ENCODE data around the gene PEX11B. TPM values are rescaled to one million over a fixed set of nuclear protein-coding genes. Genes with fewer than 3 reads are reported as not detected.

Gene PEX11B
- total RNA-seq, 1 donor from 2014 or later: 31.3 TPM

DNA sequence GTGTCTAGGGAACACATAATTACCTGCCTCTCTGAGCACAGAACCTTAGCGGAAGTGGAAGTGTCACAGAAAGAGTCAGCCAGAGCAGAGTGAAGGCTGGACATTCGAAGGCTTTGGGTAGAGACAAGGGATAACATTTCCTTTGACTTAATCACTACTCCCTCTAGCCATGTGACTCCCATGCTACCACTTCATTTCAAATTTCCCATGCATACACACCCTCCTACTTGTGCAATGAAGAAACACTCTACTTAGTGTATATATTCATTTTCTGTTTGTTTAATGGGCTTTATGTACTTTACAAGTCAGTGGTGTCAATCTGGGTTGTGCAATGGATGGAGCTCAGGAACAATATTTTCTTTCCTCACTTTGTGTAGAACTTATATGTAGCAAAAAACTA lies 39.8 kb downstream of the PEX11B start:
- intact Hi-C loops (cut with micrococcal nuclease): no loop called here

- intact Hi-C loops (cut with micrococcal nuclease): no loop called here
Observed at GRCh38 chr1:145877923-145878486, 40.5 kb downstream of the PEX11B start.

DNA sequence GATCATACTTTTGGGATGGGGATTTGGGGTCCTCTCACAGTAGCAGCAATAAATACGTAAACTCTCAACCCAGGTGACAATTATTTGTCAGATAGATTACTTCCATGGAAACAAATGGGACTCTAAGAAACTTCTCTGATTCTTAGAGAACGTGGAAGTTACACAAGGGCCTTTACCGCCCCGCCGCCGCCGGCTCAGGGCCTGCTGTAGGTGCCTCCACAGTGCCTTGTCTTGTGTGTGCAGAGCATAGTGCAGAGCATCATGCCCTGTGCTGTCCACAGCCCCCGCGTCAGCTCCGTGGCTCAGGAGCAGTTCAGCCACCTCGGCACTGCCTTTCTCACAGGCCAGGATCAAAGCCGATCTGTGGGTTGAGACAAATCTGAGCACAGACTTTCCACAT lies 43.9 kb downstream of the PEX11B start:
- intact Hi-C loops (cut with micrococcal nuclease): no loop called here

GRCh38 chr1:145871994-145872924 lies 46.3 kb downstream of the PEX11B start:
- intact Hi-C loops (cut with micrococcal nuclease): no loop called here

GRCh38 chr1:145868232-145868631 lies 50.3 kb downstream of the PEX11B start:
- intact Hi-C loops (cut with micrococcal nuclease): no loop called here

GRCh38 chr1:145863282-145864018 lies 55.1 kb downstream of the PEX11B start:
- intact Hi-C loops (cut with micrococcal nuclease): no loop called here

Other genes with a start within 250 kb of the PEX11B start
- gene PDZK1, start 211.3 kb downstream of the PEX11B start, total RNA-seq: 0.27 and 0.36 TPM in 2 replicates
- gene CD160, start 199.2 kb downstream of the PEX11B start, total RNA-seq: 0.25 TPM in 1 of 2 replicates, not detected in the other
- gene RNF115, start 94.6 kb downstream of the PEX11B start, total RNA-seq: 14.8 and 16.4 TPM in 2 replicates
- 33.0 and 35.2 TPM in 2 replicates for gene POLR3C, start 94.5 kb downstream of the PEX11B start, total RNA-seq
- 2.8 and 4.0 TPM in 2 replicates for gene NUDT17, start 73.1 kb downstream of the PEX11B start, total RNA-seq
- gene PIAS3, start 59.6 kb downstream of the PEX11B start, total RNA-seq: 20.5 and 21.3 TPM in 2 replicates
- 0.48 and 0.66 TPM in 2 replicates for gene ANKRD35, start 32.9 kb downstream of the PEX11B start, total RNA-seq
- 1.1 and 1.5 TPM in 2 replicates for gene ITGA10, start 8.7 kb downstream of the PEX11B start, total RNA-seq
- 199 and 205 TPM in 2 replicates for gene RBM8A, start 8.8 kb upstream of the PEX11B start, total RNA-seq
- 39.3 and 41.5 TPM in 2 replicates for gene LIX1L, start 39.3 kb upstream of the PEX11B start, total RNA-seq
- 1.2 and 1.3 TPM in 2 replicates for gene ANKRD34A, start 45.9 kb upstream of the PEX11B start, total RNA-seq
- 20.8 and 21.8 TPM in 2 replicates for gene POLR3GL, start 46.0 kb upstream of the PEX11B start, total RNA-seq
- gene TXNIP, start 77.9 kb upstream of the PEX11B start, total RNA-seq: 226 and 231 TPM in 2 replicates
- gene HJV, start 103.0 kb upstream of the PEX11B start, total RNA-seq: not detected in 2 replicates
- gene NBPF10, start 226.1 kb upstream of the PEX11B start, total RNA-seq: 4.2 and 4.5 TPM in 2 replicates